Type B pancreatic cell (in vitro differentiated cells): ENCODE data around the gene CYP8B1. TPM values are rescaled to one million over a fixed set of nuclear protein-coding genes. Genes with fewer than 3 reads are reported as not detected.

Experiments used
- DNase-seq: peaks from one replicate; pipeline ENCODE4 v3.0.0; 2021; ENCODE audit warnings: mixed read lengths; ENCODE audit not compliant: unreplicated experiment; ENCODE audit errors: extremely low spot score
- H3K27ac Mint-ChIP-seq: 2 replicates; pipeline ENCODE4 v1.8.0; 2021; ENCODE audit warnings: mild to moderate bottlenecking, mixed read lengths
- H3K27me3 Mint-ChIP-seq: 2 replicates; pipeline ENCODE4 v1.8.0; 2021; ENCODE audit warnings: mixed read lengths
- H3K36me3 Mint-ChIP-seq: 2 replicates; pipeline ENCODE4 v1.8.0; 2021; ENCODE audit warnings: mixed read lengths
- H3K4me1 Mint-ChIP-seq: one replicate; pipeline ENCODE4 v1.8.0; 2021; ENCODE audit warnings: mixed read lengths; ENCODE audit not compliant: unreplicated experiment
- H3K4me3 Mint-ChIP-seq: 2 replicates; pipeline ENCODE4 v1.8.0; 2021; ENCODE audit warnings: mild to moderate bottlenecking, mixed read lengths
- H3K9me3 Mint-ChIP-seq: 2 replicates; pipeline ENCODE4 v1.8.0; 2021; ENCODE audit warnings: mixed read lengths
- CTCF ChIP-seq: fragments of 200-600 bp; sonication (generic); conservative IDR thresholded peaks from 2 replicates; pipeline ENCODE4 v1.5.0; 2021; ENCODE audit warnings: antibody characterized with exemption, mild to moderate bottlenecking
- total RNA-seq: library from RNA; stranded (reverse); gene quantifications from 2 replicates; pipeline ENCODE4 v1.2.1, GENCODE V29; 2021; ENCODE audit warnings: low replicate concordance

The CYP8B1 gene
- total RNA-seq, 1 donor from 2014 or later = not detected

- H3K27me3 Mint-ChIP-seq = peaks cover 17% of the 10 kb centered on the region
- H3K4me1 Mint-ChIP-seq = no peaks in the 10 kb centered on the region
- TF ChIP-seq CTCF = no peak
- DNase-seq = no peak
- H3K36me3 Mint-ChIP-seq = no peaks in the 10 kb centered on the region
- no peak overlapping the region for H3K27ac Mint-ChIP-seq
- H3K4me3 Mint-ChIP-seq = no peak overlapping the region
- H3K9me3 Mint-ChIP-seq = no peaks in the 10 kb centered on the region
These were observed 4.0 kb downstream of the CYP8B1 start for GRCh38 chr3:42871592-42872196.

DNA sequence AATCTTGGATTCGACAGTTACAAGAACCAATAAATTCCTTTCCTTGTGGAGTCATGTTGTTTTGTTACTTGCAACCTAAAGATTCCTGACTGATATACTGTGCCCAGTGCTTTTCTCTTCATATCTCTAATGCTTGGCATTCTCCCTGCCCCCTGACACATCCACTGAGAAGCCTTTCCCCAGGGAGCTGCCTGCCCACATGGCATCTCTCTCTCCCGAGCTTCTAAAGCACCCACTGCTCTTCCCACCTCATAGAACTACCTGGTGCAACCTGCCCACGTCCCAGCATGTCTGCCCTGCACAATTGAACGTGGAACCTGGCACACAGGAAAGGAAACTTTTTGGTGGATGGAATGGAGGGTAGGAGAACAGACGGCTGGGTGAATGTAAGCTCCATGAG, 6.8 kb downstream of the CYP8B1 start:
- no peak for DNase-seq
- no peak overlapping the region for H3K27ac Mint-ChIP-seq
- H3K27me3 Mint-ChIP-seq = peaks cover 10% of the 10 kb centered on the region
- H3K4me3 Mint-ChIP-seq = no peak overlapping the region
- no peaks in the 10 kb centered on the region for H3K9me3 Mint-ChIP-seq
- H3K4me1 Mint-ChIP-seq = no peaks in the 10 kb centered on the region
- no peaks in the 10 kb centered on the region for H3K36me3 Mint-ChIP-seq
- no peak for TF ChIP-seq CTCF

GRCh38 chr3:42867138-42867537, 8.5 kb downstream of the CYP8B1 start:
- H3K27me3 Mint-ChIP-seq = peaks cover 8% of the 10 kb centered on the region
- DNase-seq = no peak
- H3K4me3 Mint-ChIP-seq = no peak overlapping the region
- no peaks in the 10 kb centered on the region for H3K4me1 Mint-ChIP-seq
- no peaks in the 10 kb centered on the region for H3K36me3 Mint-ChIP-seq
- no peak overlapping the region for H3K27ac Mint-ChIP-seq
- TF ChIP-seq CTCF = no peak
- H3K9me3 Mint-ChIP-seq = no peaks in the 10 kb centered on the region

DNA sequence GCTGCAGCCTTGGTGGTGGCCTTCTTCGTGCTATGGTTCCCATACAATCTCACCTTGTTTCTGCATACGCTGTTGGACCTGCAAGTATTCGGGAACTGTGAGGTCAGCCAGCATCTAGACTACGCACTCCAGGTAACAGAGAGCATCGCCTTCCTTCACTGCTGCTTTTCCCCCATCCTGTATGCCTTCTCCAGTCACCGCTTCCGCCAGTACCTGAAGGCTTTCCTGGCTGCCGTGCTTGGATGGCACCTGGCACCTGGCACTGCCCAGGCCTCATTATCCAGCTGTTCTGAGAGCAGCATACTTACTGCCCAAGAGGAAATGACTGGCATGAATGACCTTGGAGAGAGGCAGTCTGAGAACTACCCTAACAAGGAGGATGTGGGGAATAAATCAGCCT, 10.4 kb downstream of the CYP8B1 start:
- no peaks in the 10 kb centered on the region for H3K36me3 Mint-ChIP-seq
- TF ChIP-seq CTCF = no peak
- no peak overlapping the region for H3K4me3 Mint-ChIP-seq
- no peaks in the 10 kb centered on the region for H3K4me1 Mint-ChIP-seq
- no peaks in the 10 kb centered on the region for H3K9me3 Mint-ChIP-seq
- H3K27ac Mint-ChIP-seq = no peak overlapping the region
- no peak for DNase-seq
- peaks cover 16% of the 10 kb centered on the region for H3K27me3 Mint-ChIP-seq

DNA sequence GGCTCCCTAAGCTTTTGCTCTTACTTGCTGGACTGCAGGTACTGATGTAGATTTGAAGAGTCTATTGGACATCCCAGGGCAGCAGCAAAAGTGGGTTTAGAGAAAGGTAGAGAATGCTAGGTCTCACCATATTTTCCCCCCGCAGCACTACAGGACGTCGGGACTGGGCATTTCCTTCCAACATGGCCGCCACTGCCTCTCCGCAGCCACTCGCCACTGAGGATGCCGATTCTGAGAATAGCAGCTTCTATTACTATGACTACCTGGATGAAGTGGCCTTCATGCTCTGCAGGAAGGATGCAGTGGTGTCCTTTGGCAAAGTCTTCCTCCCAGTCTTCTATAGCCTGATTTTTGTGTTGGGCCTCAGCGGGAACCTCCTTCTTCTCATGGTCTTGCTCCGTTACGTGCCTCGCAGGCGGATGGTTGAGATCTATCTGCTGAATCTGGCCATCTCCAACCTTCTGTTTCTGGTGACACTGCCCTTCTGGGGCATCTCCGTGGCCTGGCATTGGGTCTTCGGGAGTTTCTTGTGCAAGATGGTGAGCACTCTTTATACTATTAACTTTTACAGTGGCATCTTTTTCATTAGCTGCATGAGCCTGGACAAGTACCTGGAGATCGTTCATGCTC, 11.2 kb downstream of the CYP8B1 start:
- Mint-ChIP-seq H3K4me3 (no peak overlapping the region), H3K27me3 (peaks cover 16% of the 10 kb centered on the region), H3K9me3 (no peaks in the 10 kb centered on the region), H3K4me1 (no peaks in the 10 kb centered on the region), H3K27ac (no peak overlapping the region), H3K36me3 (no peaks in the 10 kb centered on the region)
- DNase-seq = no peak
- TF ChIP-seq CTCF = no peak
